Measurements from ENCODE around the gene FOXK2.
"Not testable (repeated sequence)": the region's sequence is repeated elsewhere in the genome, so short reads cannot be mapped to it uniquely, and the experiment has no call there.

Gene FOXK2

DNA sequence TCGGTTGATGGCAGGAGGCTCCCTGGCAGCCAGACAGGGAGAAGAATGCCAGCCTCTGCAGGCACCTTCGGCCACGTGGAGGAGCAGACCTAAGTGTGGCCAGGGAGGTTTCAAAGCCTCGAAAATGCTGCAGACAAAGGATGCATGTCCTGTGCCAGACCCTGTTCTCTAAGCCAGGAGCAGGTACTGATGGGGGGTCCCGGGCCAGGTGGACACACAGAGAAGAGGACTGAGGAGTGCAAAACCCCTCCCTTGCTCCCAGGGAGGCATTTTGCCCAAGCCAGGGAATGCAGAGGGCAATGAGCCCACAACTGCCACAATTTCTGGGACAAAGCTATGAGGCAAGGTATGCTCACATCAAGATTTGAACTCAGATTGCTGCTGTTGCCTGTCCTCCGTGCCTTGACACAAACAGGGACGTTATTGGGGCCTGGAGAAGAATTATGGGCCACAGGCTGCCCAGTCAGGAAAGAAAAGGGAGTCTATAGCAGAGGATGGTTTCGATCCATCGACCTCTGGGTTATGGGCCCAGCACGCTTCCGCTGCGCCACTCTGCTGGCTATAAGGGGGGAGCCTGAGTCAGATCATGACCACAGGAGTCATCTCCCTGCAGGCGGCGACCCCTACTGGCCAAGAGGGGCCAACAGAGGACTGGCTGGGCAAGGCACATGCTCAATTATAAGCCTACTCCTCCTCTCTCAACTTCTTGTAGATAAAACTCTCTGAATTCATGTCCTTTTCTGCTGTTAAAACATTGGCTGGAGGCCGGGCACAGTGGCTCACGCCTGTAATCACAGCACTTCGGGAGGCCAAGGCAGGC, 25.1 kb upstream of the FOXK2 start:
- in situ Hi-C loops (cut with HindIII; ENCODE audit: low sequenced_read_pairs) = no loop called here

DNA sequence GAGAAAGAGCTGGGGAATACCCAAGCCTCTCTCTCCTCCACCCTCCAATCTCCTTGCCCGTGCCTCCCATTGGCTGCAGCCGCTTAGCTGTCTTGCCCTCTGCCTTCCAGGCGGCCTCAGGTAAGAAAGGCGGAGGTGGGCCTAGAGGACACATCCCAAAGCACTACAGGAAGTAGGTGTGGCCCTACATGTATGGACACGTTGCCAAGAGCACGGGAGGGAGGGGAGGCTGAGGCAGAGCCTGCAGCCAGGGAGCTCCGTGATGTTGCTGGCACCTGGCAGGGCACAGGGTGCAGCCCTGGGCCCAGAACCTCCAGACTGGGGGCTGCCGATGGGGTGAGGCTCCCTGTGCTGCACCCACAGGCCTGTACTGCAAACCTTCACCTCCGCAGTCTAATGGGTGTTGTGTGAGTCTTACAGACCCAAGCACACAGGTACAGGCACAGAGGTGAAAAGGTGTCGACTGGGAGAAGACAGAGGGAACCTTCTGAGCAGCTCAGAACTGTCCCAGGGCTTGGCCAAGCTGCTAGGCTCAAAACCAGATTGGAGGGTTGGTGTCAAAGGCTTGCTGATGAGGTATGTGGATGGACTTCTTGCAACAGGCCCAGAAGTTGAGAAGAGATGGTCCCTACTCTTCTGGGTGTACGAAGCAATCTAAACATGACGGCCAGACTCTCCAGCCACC, 23.5 kb upstream of the FOXK2 start:
- in situ Hi-C loops (cut with HindIII; ENCODE audit: low sequenced_read_pairs) = no loop called here

DNA sequence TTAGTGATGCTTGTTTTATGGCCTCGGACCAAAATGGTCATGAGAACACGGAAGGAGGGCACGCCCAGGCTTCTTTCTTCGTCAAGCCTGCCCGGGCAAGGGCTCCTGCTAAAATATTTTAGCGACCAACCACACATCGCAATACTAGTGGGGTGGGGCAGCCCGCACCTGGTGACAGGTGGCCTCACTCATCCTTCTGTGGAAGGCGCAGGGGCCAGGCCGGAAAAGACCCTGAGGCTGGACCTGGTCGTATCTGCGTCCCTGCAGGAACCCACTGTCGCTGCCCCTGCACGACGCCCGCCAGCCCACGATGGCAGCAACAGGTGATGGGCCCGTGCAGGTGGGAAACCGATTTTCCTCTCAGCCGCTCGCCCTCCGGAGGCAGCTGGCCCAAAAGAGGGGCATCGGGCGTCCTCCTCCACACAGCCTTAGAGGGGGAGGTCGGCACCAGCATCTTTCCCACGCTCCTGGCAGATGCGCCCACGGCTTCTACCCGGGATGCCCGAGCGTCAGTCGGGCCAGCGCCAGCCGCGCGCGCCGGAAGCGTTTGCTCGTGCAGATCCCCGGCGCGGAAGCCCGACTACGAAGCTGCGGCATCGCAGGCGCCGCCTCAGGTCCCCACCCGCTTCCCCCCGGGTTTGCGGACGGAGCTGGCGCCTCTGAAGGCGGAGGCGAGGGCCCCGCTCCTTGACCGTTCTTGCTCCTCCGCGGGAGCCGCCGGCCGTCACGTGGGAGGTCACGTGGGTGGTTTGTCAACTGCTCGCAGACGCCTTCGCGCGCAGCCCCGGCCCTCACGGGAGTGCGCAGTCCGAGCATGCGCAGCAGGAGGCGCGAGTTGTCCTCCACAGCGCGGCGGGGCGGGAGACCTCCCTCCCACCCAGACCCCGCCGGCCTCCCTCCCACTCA, 22.8 kb upstream of the FOXK2 start:
- in situ Hi-C loops (cut with HindIII; ENCODE audit: low sequenced_read_pairs) = no loop called here

DNA sequence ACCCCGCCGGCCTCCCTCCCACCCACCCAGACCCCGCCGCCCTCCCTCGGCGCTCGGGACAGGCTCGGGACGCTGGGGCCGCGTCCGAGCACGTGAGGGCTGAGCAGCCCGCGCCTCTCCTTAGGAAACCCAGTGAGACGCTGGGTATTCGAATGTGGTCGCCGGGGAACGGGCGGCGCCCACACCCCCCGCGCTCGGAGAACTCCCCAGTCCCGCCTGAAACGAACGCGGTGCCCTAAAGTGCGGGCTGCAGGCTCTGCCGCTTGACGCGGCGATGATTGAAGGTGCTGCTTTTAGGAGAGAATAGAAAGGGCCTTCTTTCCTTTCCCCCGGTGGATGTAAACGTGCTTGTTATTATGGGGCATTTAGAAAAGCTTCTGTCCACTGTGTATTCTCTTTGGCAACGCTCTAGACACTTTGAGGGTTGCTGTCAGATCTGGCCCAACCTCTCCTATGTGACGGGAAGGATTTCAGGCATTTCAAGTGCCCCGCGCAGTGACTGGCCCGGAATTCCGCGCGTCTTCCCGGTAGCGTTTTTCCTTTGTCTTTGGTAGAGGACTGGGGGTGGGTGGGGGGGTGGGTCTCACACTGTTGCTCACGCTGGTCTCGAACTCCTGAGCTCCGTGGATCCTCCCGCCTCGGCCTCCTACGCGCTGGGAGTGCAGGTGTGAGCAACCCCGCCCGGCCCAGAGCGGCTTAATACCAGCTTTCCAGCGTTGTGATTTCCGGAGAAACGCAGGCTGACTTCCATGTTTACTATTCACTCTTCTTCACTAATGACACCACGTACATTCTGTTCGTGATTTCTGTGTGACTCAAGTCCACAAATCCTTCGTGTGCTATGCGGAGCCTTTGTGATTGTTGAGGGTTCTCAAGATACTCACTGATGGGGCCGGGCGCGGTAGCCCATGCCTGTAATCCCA, 21.8 kb upstream of the FOXK2 start:
- in situ Hi-C loops (cut with HindIII; ENCODE audit: low sequenced_read_pairs) = no loop called here

DNA sequence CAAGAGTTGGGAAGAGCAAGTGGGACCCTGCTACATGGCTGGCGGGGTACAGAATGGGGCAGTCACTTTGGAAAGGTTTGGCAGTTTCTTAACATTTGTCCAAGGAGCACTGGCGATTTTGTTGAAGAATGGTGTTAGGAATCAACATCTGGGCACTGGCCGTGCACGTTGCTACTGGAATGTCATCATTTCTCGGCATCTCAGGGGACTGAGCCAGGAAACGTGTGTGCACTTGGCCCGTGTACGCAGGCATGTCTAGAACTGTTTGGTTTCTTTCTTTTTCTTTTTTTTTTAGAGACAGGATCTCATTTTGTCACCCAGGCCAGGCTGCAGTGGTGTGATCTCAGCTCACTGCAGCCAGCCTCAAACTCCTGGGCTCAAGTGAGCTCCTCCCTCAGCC, 17.3 kb upstream of the FOXK2 start:
- in situ Hi-C loops (cut with HindIII; ENCODE audit: low sequenced_read_pairs) = no loop called here

DNA sequence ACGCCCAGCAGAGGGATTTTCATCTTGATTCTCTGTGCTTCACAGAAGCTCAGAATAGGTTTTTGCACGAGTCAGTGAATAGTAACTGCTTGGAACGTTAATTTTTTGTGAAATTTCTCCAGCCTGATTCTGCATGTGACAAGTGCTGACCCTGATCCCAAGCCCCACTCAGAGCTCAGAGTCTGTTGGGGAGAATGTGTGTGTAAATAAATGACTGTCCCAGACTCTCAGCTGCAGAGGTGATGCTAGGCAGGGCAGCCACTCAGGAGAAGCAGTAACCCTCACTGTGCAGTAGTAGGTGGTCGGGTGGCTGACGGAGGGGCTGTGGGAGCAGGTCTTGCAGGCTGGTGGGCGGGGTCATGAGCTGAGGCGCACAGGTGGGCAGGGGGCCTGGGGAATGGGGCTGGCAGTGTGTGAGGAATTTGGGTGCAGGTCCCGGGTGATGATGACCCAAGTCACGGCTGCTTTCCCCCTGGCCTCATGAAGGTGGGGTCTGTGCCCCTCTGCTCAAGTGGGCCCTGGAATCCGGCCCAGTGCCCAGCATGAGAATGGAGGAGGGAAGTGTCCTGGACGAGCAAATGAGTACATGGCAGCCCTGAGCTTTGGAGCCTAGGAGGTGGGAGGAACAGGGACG, 16.3 kb upstream of the FOXK2 start:
- in situ Hi-C loops (cut with HindIII; ENCODE audit: low sequenced_read_pairs) = no loop called here

DNA sequence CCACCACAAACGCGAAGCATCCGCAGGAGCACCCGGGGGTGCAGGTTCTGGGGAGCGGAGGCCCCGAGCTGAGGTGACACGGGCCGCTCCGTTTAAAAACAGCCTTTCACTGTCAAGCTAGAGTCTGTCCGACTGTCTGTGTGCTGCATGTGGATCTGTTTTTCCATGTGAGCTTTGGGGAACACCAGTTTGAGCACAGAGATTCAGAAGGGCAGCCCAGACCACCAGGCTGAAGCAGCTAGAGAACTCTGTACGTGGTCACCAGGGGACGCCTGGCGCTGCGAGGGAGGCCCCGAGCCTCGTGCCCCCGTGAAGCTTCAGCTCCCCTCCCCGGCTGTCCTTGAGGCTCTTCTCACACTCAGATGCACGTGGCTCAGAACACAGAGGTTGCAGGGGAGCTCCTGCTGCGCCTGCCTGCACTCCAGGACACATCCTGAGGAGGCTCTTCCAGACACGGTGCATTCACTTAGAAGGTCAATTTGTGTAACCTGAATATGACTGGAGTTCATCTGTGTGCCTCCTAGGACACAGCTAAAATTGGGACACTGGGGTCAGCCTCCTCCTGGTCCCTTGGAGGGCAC, 15.7 kb upstream of the FOXK2 start:
- in situ Hi-C loops (cut with HindIII; ENCODE audit: low sequenced_read_pairs) = no loop called here

DNA sequence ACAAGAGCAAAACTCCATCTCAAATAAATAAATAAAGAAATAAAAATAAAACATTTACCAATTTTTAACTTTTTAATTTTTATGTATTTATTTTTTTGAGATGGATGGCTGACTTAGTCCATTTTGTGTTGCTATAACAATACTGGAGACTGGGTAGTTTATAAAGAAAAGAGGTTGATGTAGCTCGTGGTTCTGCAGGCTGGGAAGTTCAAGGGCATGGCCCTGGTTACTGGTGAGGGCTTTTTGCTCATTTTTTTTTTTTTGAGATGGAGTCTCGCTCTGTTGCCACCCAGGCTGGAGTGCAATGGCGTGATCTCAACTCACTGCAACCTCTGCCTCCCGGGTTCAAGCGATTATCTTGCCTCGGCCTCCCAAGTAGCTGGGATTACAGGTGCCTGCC, 14.2 kb upstream of the FOXK2 start:
- in situ Hi-C loops (cut with HindIII; ENCODE audit: low sequenced_read_pairs) = no loop called here

DNA sequence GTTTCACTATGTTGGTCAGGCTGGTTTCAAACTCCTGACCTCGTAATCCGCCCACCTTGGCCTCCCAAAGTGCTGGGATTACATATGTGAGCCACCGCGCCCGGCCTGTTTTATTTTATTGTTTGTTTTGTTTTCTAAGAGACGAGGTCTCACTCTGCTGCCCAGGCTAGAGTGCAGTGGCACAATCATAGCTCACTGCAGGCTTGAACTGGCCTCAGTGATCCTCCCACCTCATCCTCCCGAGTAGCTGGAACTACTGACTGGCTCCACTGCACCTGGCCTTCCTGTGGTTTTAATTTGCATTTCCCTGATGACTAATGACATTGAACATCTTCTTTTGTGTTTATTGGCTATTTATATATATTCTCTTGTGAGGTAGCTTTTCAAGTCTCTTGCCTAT, 13.1 kb upstream of the FOXK2 start:
- in situ Hi-C loops (cut with HindIII; ENCODE audit: low sequenced_read_pairs) = not testable (repeated sequence)

DNA sequence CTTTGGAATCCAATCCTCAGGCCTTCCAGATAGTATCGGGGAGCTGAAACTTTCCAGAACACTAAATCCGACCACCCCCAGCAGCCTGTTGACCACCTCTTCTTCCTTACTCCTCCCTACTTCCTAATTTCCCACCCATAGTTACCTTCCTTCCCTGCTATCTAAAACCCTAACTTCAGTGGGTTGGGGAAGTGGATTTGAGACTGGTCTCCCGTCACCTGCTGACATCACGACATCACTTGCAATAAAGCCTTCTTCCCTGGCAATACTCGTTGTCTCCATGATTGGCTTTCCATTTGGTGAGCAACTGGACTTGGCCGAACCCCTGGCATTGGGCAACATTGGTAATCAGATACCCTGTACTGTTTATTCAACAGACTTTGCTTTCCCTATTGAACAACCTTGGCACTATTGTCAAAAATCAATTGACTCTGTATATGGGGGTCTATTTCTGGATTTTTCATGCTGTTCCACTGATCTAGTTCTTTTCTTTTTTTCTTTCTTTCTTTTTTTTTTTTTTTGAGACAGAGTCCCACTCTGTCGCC, 11.8 kb upstream of the FOXK2 start:
- in situ Hi-C loops (cut with HindIII; ENCODE audit: low sequenced_read_pairs) = no loop called here

DNA sequence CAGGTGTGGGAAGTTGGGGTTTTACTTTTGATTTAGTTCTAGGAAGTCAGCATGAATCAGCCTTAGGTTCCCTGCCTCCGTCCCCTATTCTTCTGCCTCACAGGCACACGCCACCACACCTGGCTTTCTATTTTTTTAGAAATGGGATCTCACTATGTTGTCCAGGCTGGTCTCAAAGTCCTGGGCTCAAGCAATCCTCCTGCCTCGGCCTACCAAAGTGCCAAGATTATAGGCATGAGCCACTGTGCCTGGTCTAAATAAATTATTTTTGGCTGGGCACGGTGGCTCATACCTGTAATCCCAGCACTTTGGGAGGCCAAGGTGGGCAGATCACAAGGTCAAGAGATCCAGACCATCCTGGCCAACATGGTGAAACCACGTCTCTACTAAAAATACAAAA, 7.9 kb upstream of the FOXK2 start:
- in situ Hi-C loops (cut with HindIII; ENCODE audit: low sequenced_read_pairs) = not testable (repeated sequence)

DNA sequence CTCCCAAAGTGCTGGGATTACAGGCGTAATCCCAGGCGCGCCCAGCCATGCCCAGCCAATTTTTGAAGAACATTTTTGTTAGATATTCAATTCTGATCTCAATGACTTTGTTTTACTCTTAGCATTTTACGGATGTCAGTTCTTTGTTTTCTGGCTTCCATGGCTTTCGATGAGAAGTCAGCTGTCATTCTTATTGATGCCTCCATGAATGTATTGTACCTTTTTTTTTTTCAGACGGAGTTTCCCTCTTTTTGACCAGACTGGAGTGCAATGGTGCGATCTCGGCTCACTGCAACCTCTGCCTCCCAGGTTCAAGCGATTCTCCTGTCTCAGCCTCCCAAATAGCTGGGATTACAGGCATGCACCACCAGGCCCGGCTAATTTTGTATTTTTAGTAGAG, 5.7 kb upstream of the FOXK2 start:
- in situ Hi-C loops (cut with HindIII; ENCODE audit: low sequenced_read_pairs) = not testable (repeated sequence)

DNA sequence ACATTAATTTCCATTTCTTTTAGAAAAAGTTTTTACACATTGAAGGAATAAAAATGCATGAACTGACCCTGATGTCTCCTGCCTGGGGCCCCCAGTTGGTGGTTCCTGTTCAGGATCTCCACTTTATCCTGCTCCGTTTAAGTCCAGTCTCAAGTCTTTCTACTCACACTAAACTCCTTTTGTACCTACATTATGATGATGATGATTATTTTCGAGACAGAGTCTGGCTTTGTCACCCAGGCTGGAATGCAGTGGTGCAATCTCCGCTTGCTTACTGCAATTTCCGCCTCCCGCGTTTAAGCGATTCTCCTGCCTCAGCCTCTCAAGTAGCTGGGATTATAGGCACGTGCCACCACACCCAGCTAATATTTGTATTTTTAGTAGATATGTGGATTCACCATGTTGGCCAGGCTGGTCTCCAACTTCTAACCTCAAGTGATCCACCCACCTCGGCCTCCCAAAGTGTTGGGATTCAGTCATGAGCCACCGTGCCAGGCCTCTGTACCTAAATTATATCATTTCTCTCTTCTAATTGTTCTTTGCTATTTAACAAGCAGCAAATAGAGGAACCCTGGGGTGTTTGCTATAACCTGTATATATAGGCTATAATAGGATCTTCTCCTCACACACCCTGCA, 2.2 kb upstream of the FOXK2 start:
- in situ Hi-C loops (cut with HindIII; ENCODE audit: low sequenced_read_pairs) = no loop called here

DNA sequence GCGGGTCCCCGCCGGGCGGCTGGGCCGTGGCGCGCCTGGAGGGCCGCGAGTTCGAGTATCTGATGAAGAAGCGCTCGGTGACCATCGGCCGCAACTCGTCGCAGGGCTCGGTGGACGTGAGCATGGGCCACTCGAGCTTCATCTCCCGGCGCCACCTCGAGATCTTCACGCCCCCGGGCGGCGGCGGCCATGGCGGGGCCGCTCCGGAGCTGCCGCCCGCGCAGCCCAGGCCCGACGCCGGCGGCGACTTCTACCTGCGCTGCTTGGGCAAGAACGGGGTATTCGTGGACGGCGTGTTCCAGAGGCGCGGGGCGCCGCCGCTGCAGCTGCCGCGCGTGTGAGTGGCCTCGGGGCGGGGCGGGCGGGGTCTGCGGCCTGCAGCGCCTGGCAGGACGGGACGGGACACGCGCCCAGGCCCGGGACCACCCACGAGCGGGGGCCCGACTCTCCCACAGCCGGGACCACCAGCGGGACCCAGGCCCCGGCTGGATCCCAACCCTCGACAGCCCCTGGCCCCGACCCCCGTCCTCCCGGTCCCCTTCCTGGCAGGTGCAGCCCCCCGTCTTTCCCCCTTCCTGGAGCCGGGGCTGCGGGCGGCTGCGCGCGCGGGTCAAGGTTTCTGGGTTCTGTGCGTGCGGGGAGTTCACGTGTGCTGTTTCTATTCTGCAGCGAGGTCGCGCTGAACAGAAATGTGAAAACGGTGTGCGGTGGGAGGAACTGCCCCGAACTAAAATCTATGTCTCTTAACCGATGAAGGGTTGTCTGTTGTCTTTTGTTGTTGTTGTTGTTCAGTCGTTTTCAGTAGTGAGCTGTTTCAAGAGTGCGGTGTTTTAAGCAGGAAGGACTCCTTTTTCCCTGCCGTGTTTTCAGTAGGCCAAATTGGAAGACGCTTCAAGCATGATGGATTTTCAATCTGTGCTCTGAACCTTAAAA, 705 bp downstream of the FOXK2 start:
- in situ Hi-C loops (cut with HindIII; ENCODE audit: low sequenced_read_pairs) = no loop called here

DNA sequence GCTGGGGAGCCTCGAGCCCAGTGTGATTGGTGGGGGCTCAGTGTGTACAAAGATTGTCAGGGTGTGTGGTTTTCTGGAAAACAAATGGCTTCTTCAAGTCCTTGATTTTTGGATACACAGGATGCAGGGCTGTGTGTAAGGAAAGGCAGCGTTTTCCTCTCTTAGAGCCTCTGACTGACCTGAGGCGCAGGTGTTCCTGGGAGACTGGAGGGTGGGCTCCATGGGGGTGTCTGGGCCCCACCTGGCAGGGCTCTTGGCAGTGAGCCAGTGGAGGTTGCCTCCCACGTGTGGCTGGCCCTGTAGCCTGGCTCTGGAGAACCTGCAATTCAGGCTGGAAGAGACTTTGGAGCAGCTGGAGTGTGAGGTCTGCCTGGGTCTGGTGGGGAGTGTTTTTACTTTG, 5.0 kb downstream of the FOXK2 start:
- in situ Hi-C loops (cut with HindIII; ENCODE audit: low sequenced_read_pairs) = no loop called here

DNA sequence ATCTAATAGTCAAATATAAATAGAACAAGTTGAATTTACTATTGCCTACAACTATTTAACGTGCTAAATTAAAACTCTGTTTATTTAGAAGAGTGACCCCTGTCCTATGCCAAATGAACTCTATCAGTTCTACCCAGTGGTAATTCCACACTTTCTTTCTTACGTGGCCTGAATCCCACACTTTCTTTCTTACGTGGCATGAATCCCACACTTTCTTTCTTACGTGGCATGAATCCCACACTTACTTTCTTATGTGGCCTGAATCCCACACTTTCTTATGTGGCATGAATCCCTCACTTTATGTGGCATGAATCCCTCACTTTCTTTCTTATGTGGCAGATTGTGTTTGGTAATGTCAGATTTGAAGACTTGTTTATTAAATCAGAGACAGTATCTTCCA, 6.2 kb downstream of the FOXK2 start:
- in situ Hi-C loops (cut with HindIII; ENCODE audit: low sequenced_read_pairs) = loop anchor here (25.0 kb wide), 1 partner anchor 388 kb away; no protein-coding TSS in a partner anchor

DNA sequence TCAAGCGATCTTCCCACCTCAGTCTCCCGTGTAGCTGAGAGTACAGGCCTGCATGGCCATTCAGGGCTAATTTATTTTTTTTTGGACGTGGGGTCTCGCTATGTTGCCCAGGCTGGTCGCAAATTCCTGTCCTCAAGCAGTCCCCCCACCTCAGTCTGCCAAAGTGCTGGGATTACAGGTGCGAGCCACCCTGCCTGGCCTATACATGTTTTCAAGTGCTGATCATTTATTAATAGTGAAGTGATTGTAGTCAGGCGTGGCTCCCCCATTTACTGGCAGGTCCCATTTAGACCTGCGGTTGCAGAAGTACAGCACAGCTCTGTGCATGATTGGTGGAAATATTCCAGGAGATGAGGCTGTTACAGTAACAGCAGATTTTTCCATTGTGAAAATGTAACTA, 8.4 kb downstream of the FOXK2 start:
- in situ Hi-C loops (cut with HindIII; ENCODE audit: low sequenced_read_pairs) = loop anchor here (25.0 kb wide), 1 partner anchor 391 kb away; no protein-coding TSS in a partner anchor

Measured in DLD1 (cell line).